HCT116 (cell line): ENCODE data around the gene CRY1. TPM values are rescaled to one million over a fixed set of nuclear protein-coding genes. Genes with fewer than 3 reads are reported as not detected.
A peak's percentile ranks its signal among the peaks of the same experiment; 100 is the strongest.

Experiments used
- ATAC-seq: fragments of 200-7000 bp; cut with Tn5 transposase; 2 replicates; pipeline ENCODE4 v1.9.1; 2020; ENCODE audit warnings: mild to moderate bottlenecking, moderate library complexity
- BruUV-seq: library from RNA; stranded (reverse); fragments of 400-500 nt; replicated peaks from 2 replicates; lab custom pipeline; 2021; lab: Mats Ljungman, UMichigan
- CTCF ChIA-PET: fragments of 300-600 bp; sonication (Branson Sonifier 250); formaldehyde crosslinking; loops from one replicate; lab custom pipeline; 2021; ENCODE audit warnings: antibody characterized with exemption; lab: Charles Lee
- POLR2A ChIA-PET: fragments of 300-600, 350-600 bp; sonication (Branson Sonifier 250); formaldehyde crosslinking; loops from one replicate; lab custom pipeline; 2021; ENCODE audit warnings: antibody characterized with exemption; lab: Charles Lee
- RAD21 ChIA-PET, 2 experiments: fragments of 300-600 bp; sonication (Branson Sonifier 250); formaldehyde crosslinking; loops; one replicate each; lab custom pipeline; 2023; ENCODE audit warnings: low total read pairs in 2 of 2; ENCODE audit not compliant: uncharacterized antibody in 2 of 2, unreplicated experiment in 2 of 2, low non-redundant PET in 1 of 2; lab: Charles Lee
- DNase-seq: peaks from one replicate; pipeline ENCODE4 v3.0.0-alpha.2; 2010; ENCODE audit warnings: low read depth, low spot score
- H2AFZ ChIP-seq: fragments of 200-600 bp; shearing (Covaris generic), sonication (generic); 2 replicates; pipeline ENCODE4 v1.6.1; 2017; ENCODE audit warnings: low read depth, mixed run types, mixed read lengths, antibody characterized with exemption, low read length; ENCODE audit not compliant: poor library complexity, severe bottlenecking
- H3K27ac ChIP-seq: 2 replicates; pipeline ENCODE4 v1.5.1; 2012; ENCODE audit warnings: low read depth, low read length
- H3K27me3 ChIP-seq: fragments of 200-600 bp; sonication (generic); 2 replicates; pipeline ENCODE4 v1.6.1; 2016; ENCODE audit warnings: mixed run types, low read length, mixed read lengths; ENCODE audit not compliant: insufficient read depth
- H3K36me3 ChIP-seq, 2 experiments: fragments of 200-500 bp in 1 of 2; fragments of 200-600 bp in 1 of 2; sonication (Bioruptor generic) in 1 of 2; sonication (generic) in 1 of 2; 2 replicates each; pipeline versions ENCODE4 v1.5.1 to v1.6.1; 2014 to 2016; ENCODE audit warnings: low read length in 2 of 2, inconsistent platforms in 1 of 2, mixed read lengths in 1 of 2, mixed run types in 1 of 2; ENCODE audit not compliant: insufficient read depth in 2 of 2, control insufficient read depth in 1 of 2
- H3K4me1 ChIP-seq, 2 experiments: fragments of 200-600 bp in 1 of 2; sonication (generic) in 1 of 2; 2 replicates each; pipeline versions ENCODE4 v1.5.1 to v1.6.1; 2012 to 2017; ENCODE audit warnings: low read length in 2 of 2, inconsistent platforms in 1 of 2, mild to moderate bottlenecking in 1 of 2, mixed read lengths in 1 of 2, mixed run types in 1 of 2, moderate library complexity in 1 of 2; ENCODE audit not compliant: insufficient read depth in 2 of 2, control insufficient read depth in 1 of 2
- H3K4me2 ChIP-seq: fragments of 200-600 bp; sonication (generic); 2 replicates; pipeline ENCODE4 v1.6.1; 2017; ENCODE audit warnings: mixed run types, low read length, mixed read lengths
- H3K4me3 ChIP-seq, 2 experiments: fragments of 200-600 bp in 1 of 2; sonication (generic) in 1 of 2; replicated peaks in 1 of 2; 2 replicates each; pipeline ENCODE4 v1.5.1; 2011 to 2016; ENCODE audit warnings: low read length in 2 of 2, control low read depth in 1 of 2, low read depth in 1 of 2, mild to moderate bottlenecking in 1 of 2, mixed read lengths in 1 of 2, mixed run types in 1 of 2
- H3K79me2 ChIP-seq: fragments of 200-600 bp; sonication (generic); 2 replicates; pipeline ENCODE4 v1.6.1; 2017; ENCODE audit warnings: mild to moderate bottlenecking, mixed run types, low read length, moderate library complexity, mixed read lengths; ENCODE audit not compliant: insufficient read depth
- H3K9ac ChIP-seq: fragments of 200-600 bp; sonication (generic); 2 replicates; pipeline ENCODE4 v1.6.1; 2016; ENCODE audit warnings: low read length, mixed read lengths
- H3K9me2 ChIP-seq: fragments of 200-600 bp; sonication (generic), shearing (Covaris generic); 2 replicates; pipeline ENCODE4 v1.6.1; 2017; ENCODE audit warnings: mixed run types, mild to moderate bottlenecking, moderate library complexity; ENCODE audit not compliant: insufficient read depth
- H3K9me3 ChIP-seq, 2 experiments: fragments of 200-500 bp in 1 of 2; fragments of 200-600 bp in 1 of 2; sonication (Bioruptor generic) in 1 of 2; sonication (generic) in 1 of 2; 2 replicates each; pipeline ENCODE4 v1.6.1; 2014 to 2017; ENCODE audit warnings: low read length in 2 of 2, mixed read lengths in 2 of 2, inconsistent platforms in 1 of 2, low read depth in 1 of 2, mild to moderate bottlenecking in 1 of 2, mixed run types in 1 of 2, moderate library complexity in 1 of 2; ENCODE audit not compliant: control insufficient read depth in 1 of 2, insufficient read depth in 1 of 2
- H4K20me1 ChIP-seq: fragments of 200-600 bp; sonication (generic), shearing (Covaris generic); 2 replicates; pipeline ENCODE4 v1.6.1; 2017; ENCODE audit warnings: mixed run types, mild to moderate bottlenecking, moderate library complexity; ENCODE audit not compliant: insufficient read depth
- ATF3 ChIP-seq: IDR thresholded peaks from 2 replicates; pipeline ENCODE4 v1.6.1; 2012
- CBX3 ChIP-seq: IDR thresholded peaks from 2 replicates; pipeline ENCODE4 v1.6.1; 2012; ENCODE audit warnings: low read depth
- CEBPB ChIP-seq: IDR thresholded peaks from 2 replicates; pipeline ENCODE4 v1.6.1; 2012; ENCODE audit warnings: low read depth
- CTCF ChIP-seq, 3 experiments: fragments of 200-600 bp in 1 of 3; sonication (generic) in 1 of 3; IDR thresholded peaks in 2 of 3; conservative IDR thresholded peaks in 1 of 3; 2 replicates each; pipeline ENCODE4 v1.5.1; 2012 to 2017; ENCODE audit warnings: low read depth in 2 of 3, low read length in 2 of 3, antibody characterized with exemption in 1 of 3, borderline replicate concordance in 1 of 3, control low read depth in 1 of 3, mild to moderate bottlenecking in 1 of 3, mixed read lengths in 1 of 3, mixed run types in 1 of 3, moderate library complexity in 1 of 3; ENCODE audit not compliant: insufficient read depth in 1 of 3
- EGR1 ChIP-seq: IDR thresholded peaks from 2 replicates; pipeline ENCODE4 v1.6.1; 2012; ENCODE audit warnings: low read depth
- FOSL1 ChIP-seq: IDR thresholded peaks from 2 replicates; pipeline ENCODE4 v1.6.1; 2012; ENCODE audit warnings: low read depth
- MAX ChIP-seq: IDR thresholded peaks from 2 replicates; pipeline ENCODE4 v1.6.1; 2012
- POLR2A ChIP-seq: IDR thresholded peaks from 2 replicates; pipeline ENCODE4 v1.7.0; 2011; ENCODE audit warnings: borderline replicate concordance; ENCODE audit not compliant: insufficient read depth, insufficient read length; ENCODE audit errors: extremely low read depth
- POLR2AphosphoS5 ChIP-seq: IDR thresholded peaks from 2 replicates; pipeline ENCODE4 v1.6.1; 2011; ENCODE audit warnings: mild to moderate bottlenecking, low read depth, low read length, moderate library complexity
- RAD21 ChIP-seq: IDR thresholded peaks from 2 replicates; pipeline ENCODE4 v1.6.1; 2012; ENCODE audit warnings: low read depth, mild to moderate bottlenecking
- REST ChIP-seq: IDR thresholded peaks from 2 replicates; pipeline ENCODE4 v1.6.1; 2012; ENCODE audit warnings: low read depth
- SIN3A ChIP-seq: IDR thresholded peaks from 2 replicates; pipeline ENCODE4 v1.6.1; 2012; ENCODE audit warnings: low read depth
- SRF ChIP-seq: IDR thresholded peaks from 2 replicates; pipeline ENCODE4 v1.6.1; 2012; ENCODE audit warnings: low read depth
- TCF7L2 ChIP-seq: IDR thresholded peaks from 2 replicates; pipeline ENCODE4 v1.7.0; 2011; ENCODE audit warnings: borderline replicate concordance, inconsistent platforms; ENCODE audit not compliant: insufficient read depth, insufficient read length; ENCODE audit errors: extremely low read depth
- YY1 ChIP-seq: IDR thresholded peaks from 2 replicates; pipeline ENCODE4 v1.6.1; 2011; ENCODE audit warnings: low read length, low read depth, moderate library complexity, mild to moderate bottlenecking; ENCODE audit not compliant: insufficient replicate concordance; ENCODE audit errors: extremely low read depth
- ZFX ChIP-seq: fragments of 450-650 bp; IDR thresholded peaks from 2 replicates; pipeline ENCODE4 v1.6.1; 2017
- ZNF274 ChIP-seq: fragments of 200-500 bp; sonication (Bioruptor generic); IDR thresholded peaks from 2 replicates; pipeline ENCODE4 v1.6.1; 2014; ENCODE audit warnings: mild to moderate bottlenecking, low read depth, low read length, inconsistent platforms
- intact Hi-C: fragments of 100-400 bp; cut with micrococcal nuclease; formaldehyde crosslinking; loops from 2 replicates; pipeline ENCODE4 v1.10.0; 2022
- total RNA-seq: library from RNA; stranded (reverse); gene quantifications from one replicate; pipeline ENCODE4 v1.2.1, GENCODE V29; 2021; ENCODE audit not compliant: unreplicated experiment

Gene CRY1
- total RNA-seq, 1 experiment from 2014 or later: 16.3 TPM

GRCh38 chr12:107094183-107094448 is 767 bp upstream of the CRY1 start (continued):
- no peak for TF ChIP-seq CTCF (IDR thresholded peaks at IDR 0.05 in 2 of 3, conservative IDR thresholded peaks at IDR 0.05 in 1 of 3; ENCODE audit: borderline replicate concordance in 1 of 3, insufficient read depth in 1 of 3, low read depth in 2 of 3, low read length in 2 of 3)

- no peak overlapping the region for H2AFZ ChIP-seq
- H3K4me1 ChIP-seq: peaks cover 13 to 23% of the 10 kb centered on the region in 2 experiments
- no peaks in the 10 kb centered on the region for H3K9me3 ChIP-seq
- ChIA-PET CTCF (interaction anchor here (0.6 to 1.4 kb wide), 7 partner anchors 8 to 519 kb away, joined by 3 to 18 read pairs (median 4); no protein-coding TSS in a partner anchor), POLR2A (no interaction called here), RAD21 (no interaction called here)
- H3K79me2 ChIP-seq: peaks cover 15% of the 10 kb centered on the region
- intact Hi-C loops: loop anchor here (1.0 kb wide), 2 partner anchors 11 to 514 kb away; no protein-coding TSS in a partner anchor
- H3K27me3 ChIP-seq: no peaks in the 10 kb centered on the region
- H3K27ac ChIP-seq: peak overlapping the region; percentile 57
- no peaks in the 10 kb centered on the region for H4K20me1 ChIP-seq
- peak overlapping the region; percentile 54 to 76 for H3K4me3 ChIP-seq
- ATAC-seq (peak; percentile 43), DNase-seq (no peak)
- H3K4me2 ChIP-seq: peak overlapping the region; percentile 79
- H3K9me2 ChIP-seq: no peaks in the 10 kb centered on the region
- H3K9ac ChIP-seq: peak overlapping the region; percentile 86
- H3K36me3 ChIP-seq: no peaks in the 10 kb centered on the region
- BruUV-seq: no TSS peak
- TF ChIP-seq YY1 (no peak), TCF7L2 (peak; percentile 22), RAD21 (no peak), POLR2A (no peak), CEBPB (no peak), ZFX (peak; percentile 40; the same call in 1 of the 2 replicates), SRF (no peak), SIN3A (no peak; the same call in 1 of the 2 replicates), CBX3 (no peak), FOSL1 (0 out of 2 replicates have a peak, but pooled peaks have one; percentile 7), REST (no peak), EGR1 (no peak), ZNF274 (no peak), MAX (no peak), ATF3 (no peak), POLR2AphosphoS5 (no peak)
Measured at GRCh38 chr12:107092669-107093416, 506 bp downstream of the CRY1 start.
